Liver (tissue), 9 donors: ENCODE results near the gene CCSER2. TPM values are rescaled to one million over a fixed set of nuclear protein-coding genes. Genes with fewer than 3 reads are reported as not detected.

Source experiments
- DNase-seq: peaks from one replicate; pipeline ENCODE4 v3.0.0-alpha.2; 2017; ENCODE audit warnings: low spot score
- H3K27ac ChIP-seq, 2 donors: one replicate each; pipeline ENCODE4 v1.7.0; 2013; ENCODE audit warnings: inconsistent platforms in 2 of 2, low read length in 2 of 2, control low read depth in 1 of 2, low read depth in 1 of 2, mild to moderate bottlenecking in 1 of 2
- H3K27me3 ChIP-seq, 4 donors: one replicate each; pipeline versions ENCODE4 v1.6.1 to v1.7.0; 2013; ENCODE audit warnings: low read length in 3 of 4, inconsistent platforms in 1 of 4, mild to moderate bottlenecking in 1 of 4, moderate library complexity in 1 of 4; ENCODE audit not compliant: control insufficient read depth in 4 of 4, insufficient read depth in 4 of 4
- H3K36me3 ChIP-seq, 4 donors: one replicate each; pipeline versions ENCODE4 v1.6.1 to v1.7.0; 2013; ENCODE audit warnings: low read length in 3 of 4, mild to moderate bottlenecking in 3 of 4, low read depth in 1 of 4, moderate library complexity in 1 of 4; ENCODE audit not compliant: control insufficient read depth in 4 of 4, insufficient read depth in 3 of 4
- H3K4me1 ChIP-seq, 4 donors: one replicate each; pipeline versions ENCODE4 v1.6.1 to v1.7.0; 2013; ENCODE audit warnings: low read length in 3 of 4, mild to moderate bottlenecking in 3 of 4, moderate library complexity in 1 of 4; ENCODE audit not compliant: control insufficient read depth in 4 of 4, insufficient read depth in 4 of 4
- H3K4me3 ChIP-seq, 3 donors: one replicate each; pipeline versions ENCODE4 v1.6.1 to v1.7.0; 2013; ENCODE audit warnings: low read length in 3 of 3, control low read depth in 1 of 3, low read depth in 1 of 3, mild to moderate bottlenecking in 1 of 3
- H3K9ac ChIP-seq, 2 donors: one replicate each; pipeline ENCODE4 v1.7.0; 2013; ENCODE audit warnings: low read length in 2 of 2, mild to moderate bottlenecking in 2 of 2, moderate library complexity in 2 of 2, control low read depth in 1 of 2, low read depth in 1 of 2
- H3K9me3 ChIP-seq, 4 donors: one replicate each; pipeline versions ENCODE4 v1.6.1 to v1.7.0; 2013; ENCODE audit warnings: low read length in 3 of 4; ENCODE audit not compliant: control insufficient read depth in 4 of 4
- ATF3 ChIP-seq: IDR thresholded peaks from 2 replicates; pipeline ENCODE4 v1.6.1; 2016; ENCODE audit warnings: antibody characterized with exemption
- EGR1 ChIP-seq, 2 donors: IDR thresholded peaks; 2 replicates each; pipeline ENCODE4 v1.6.1; 2016 to 2018; ENCODE audit warnings: antibody characterized with exemption in 2 of 2, low read depth in 2 of 2
- FOXA1 ChIP-seq: IDR thresholded peaks from 2 replicates; pipeline ENCODE4 v1.6.1; 2016; ENCODE audit warnings: antibody characterized with exemption
- FOXA2 ChIP-seq: IDR thresholded peaks from 2 replicates; pipeline ENCODE4 v1.6.1; 2016; ENCODE audit warnings: antibody characterized with exemption
- GABPA ChIP-seq, 2 donors: IDR thresholded peaks in 1 of 2; conservative IDR thresholded peaks in 1 of 2; 2 replicates each; pipeline ENCODE4 v1.6.1; 2016; ENCODE audit warnings: antibody characterized with exemption in 2 of 2, mild to moderate bottlenecking in 1 of 2, moderate library complexity in 1 of 2
- HNF4A ChIP-seq, 2 donors: conservative IDR thresholded peaks; 2 replicates each; pipeline ENCODE4 v1.6.1; 2016; ENCODE audit warnings: antibody characterized with exemption in 2 of 2, mild to moderate bottlenecking in 2 of 2
- HNF4G ChIP-seq: IDR thresholded peaks from 2 replicates; pipeline ENCODE4 v1.6.1; 2016; ENCODE audit warnings: antibody characterized with exemption
- JUND ChIP-seq, 2 donors: IDR thresholded peaks; 2 replicates each; pipeline ENCODE4 v1.6.1; 2016; ENCODE audit warnings: antibody characterized with exemption in 2 of 2
- MAX ChIP-seq: IDR thresholded peaks from 2 replicates; pipeline ENCODE4 v1.6.1; 2016; ENCODE audit warnings: antibody characterized with exemption
- NR2F2 ChIP-seq: IDR thresholded peaks from 2 replicates; pipeline ENCODE4 v1.6.1; 2016; ENCODE audit warnings: antibody characterized with exemption
- RAD21 ChIP-seq, 2 donors: IDR thresholded peaks; 2 replicates each; pipeline ENCODE4 v1.6.1; 2016; ENCODE audit warnings: antibody characterized with exemption in 2 of 2, mild to moderate bottlenecking in 2 of 2
- RXRA ChIP-seq, 2 donors: IDR thresholded peaks; 2 replicates each; pipeline ENCODE4 v1.6.1; 2017 to 2018; ENCODE audit warnings: antibody characterized with exemption in 2 of 2, mild to moderate bottlenecking in 1 of 2
- SP1 ChIP-seq: IDR thresholded peaks from 2 replicates; pipeline ENCODE4 v1.6.1; 2018; ENCODE audit warnings: antibody characterized with exemption, mild to moderate bottlenecking
- TAF1 ChIP-seq: conservative IDR thresholded peaks from 2 replicates; pipeline ENCODE4 v1.6.1; 2016; ENCODE audit warnings: antibody characterized with exemption, mild to moderate bottlenecking
- YY1 ChIP-seq: IDR thresholded peaks from 2 replicates; pipeline ENCODE4 v1.6.1; 2016; ENCODE audit warnings: antibody characterized with exemption, mild to moderate bottlenecking
- WGBS: extraction: QIAGEN DNeasy Blood & Tissue Kit; methylation state at CpG from one replicate; pipeline ENCODE4 v1.1.7; 2013; 5-methylcytosine and 5-hydroxymethylcytosine counted together
- polyA plus RNA-seq, 2 donors: library from polyadenylated mRNA; stranded (reverse) in 1 of 2; unstranded in 1 of 2; fragments of 200-250 nt in 1 of 2; fragments of >200 nt in 1 of 2; fragmentation: Nextera tagmentation in 1 of 2; extraction: Ambion mirVana in 1 of 2; gene quantifications; one replicate each; pipeline versions ENCODE4 v1.2.1 to v1.2.3, GENCODE V29; 2013 to 2015
- total RNA-seq, 2 donors: library from RNA; depleted of rRNA; stranded (reverse); fragments of >200 nt; gene quantifications; one replicate each; pipeline ENCODE4 v1.2.3, GENCODE V29; 2014
- TF ChIP-seq, protein P1 (sequence below): IDR thresholded peaks from 2 replicates; pipeline ENCODE4 v1.6.1; 2016; ENCODE audit warnings: antibody characterized with exemption, mild to moderate bottlenecking
- TF ChIP-seq, protein P2 (sequence below): fragments of 150-350 bp; IDR thresholded peaks from 2 replicates; pipeline ENCODE4 v1.5.1; 2017; ENCODE audit warnings: improper control_type of control experiment, low read depth, low read length; ENCODE audit not compliant: missing input control
- TF ChIP-seq, protein P3 (sequence below): IDR thresholded peaks from 2 replicates; pipeline ENCODE4 v1.6.1; 2016; ENCODE audit warnings: antibody characterized with exemption
- donor health status: healthy.
- donor health status: healthy.
- donor health status: healthy.
- donor health status: healthy.
- donor health status: healthy.

The CCSER2 gene
- total and polyA plus RNA-seq, 4 donors = 5.6 to 18.2 (median 12.1) TPM

GRCh38 chr10:84522612-84523462 lies 194.4 kb downstream of the CCSER2 start:
- Histone ChIP-seq H3K4me1 (no peaks in the 10 kb centered on the region), H3K27ac (no peak overlapping the region), H3K27me3 (no peaks in the 10 kb centered on the region), H3K36me3 (no peaks in the 10 kb centered on the region), H3K9me3 (no peaks in the 10 kb centered on the region), H3K9ac (no peak overlapping the region), H3K4me3 (no peak overlapping the region)
- WGBS = 80% methylated on average over 9 of the region's 9 CpGs
- no peak for DNase-seq
- TF ChIP-seq HNF4G = no peak
- TF ChIP-seq EGR1 (IDR thresholded peaks at IDR 0.05; ENCODE audit: low read depth in 2 of 2) = no peak
- no peak for TF ChIP-seq HNF4A (conservative IDR thresholded peaks at IDR 0.05)
- no peak for TF ChIP-seq SP1
- TF ChIP-seq FOXA2 = no peak
- TF ChIP-seq, protein P1, sequence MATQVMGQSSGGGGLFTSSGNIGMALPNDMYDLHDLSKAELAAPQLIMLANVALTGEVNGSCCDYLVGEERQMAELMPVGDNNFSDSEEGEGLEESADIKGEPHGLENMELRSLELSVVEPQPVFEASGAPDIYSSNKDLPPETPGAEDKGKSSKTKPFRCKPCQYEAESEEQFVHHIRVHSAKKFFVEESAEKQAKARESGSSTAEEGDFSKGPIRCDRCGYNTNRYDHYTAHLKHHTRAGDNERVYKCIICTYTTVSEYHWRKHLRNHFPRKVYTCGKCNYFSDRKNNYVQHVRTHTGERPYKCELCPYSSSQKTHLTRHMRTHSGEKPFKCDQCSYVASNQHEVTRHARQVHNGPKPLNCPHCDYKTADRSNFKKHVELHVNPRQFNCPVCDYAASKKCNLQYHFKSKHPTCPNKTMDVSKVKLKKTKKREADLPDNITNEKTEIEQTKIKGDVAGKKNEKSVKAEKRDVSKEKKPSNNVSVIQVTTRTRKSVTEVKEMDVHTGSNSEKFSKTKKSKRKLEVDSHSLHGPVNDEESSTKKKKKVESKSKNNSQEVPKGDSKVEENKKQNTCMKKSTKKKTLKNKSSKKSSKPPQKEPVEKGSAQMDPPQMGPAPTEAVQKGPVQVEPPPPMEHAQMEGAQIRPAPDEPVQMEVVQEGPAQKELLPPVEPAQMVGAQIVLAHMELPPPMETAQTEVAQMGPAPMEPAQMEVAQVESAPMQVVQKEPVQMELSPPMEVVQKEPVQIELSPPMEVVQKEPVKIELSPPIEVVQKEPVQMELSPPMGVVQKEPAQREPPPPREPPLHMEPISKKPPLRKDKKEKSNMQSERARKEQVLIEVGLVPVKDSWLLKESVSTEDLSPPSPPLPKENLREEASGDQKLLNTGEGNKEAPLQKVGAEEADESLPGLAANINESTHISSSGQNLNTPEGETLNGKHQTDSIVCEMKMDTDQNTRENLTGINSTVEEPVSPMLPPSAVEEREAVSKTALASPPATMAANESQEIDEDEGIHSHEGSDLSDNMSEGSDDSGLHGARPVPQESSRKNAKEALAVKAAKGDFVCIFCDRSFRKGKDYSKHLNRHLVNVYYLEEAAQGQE = no peak
- TF ChIP-seq TAF1 = no peak
- TF ChIP-seq FOXA1 = no peak
- TF ChIP-seq YY1 = no peak
- TF ChIP-seq RXRA (IDR thresholded peaks at IDR 0.05) = no peak

DNA sequence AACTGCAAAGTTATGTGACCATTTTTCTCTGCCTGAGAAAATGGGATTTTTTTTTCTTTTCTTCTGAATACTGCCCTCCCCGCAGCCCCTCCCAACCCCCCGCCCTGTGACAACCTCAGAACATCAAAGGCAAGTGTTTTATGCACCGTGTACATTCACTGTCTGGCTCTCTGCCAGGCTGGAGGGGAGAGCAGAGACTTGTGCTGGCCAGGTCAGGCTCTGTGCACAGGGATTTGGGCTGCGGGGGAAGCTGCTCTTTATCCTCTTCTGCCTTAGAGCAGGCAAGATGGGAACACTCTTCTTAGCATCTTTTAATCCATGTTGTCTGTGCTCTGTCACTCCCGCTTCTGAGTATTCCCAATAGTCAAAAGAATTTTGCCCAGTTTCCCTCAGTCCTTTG lies 195.1 kb downstream of the CCSER2 start:
- Histone ChIP-seq H3K9me3 (no peaks in the 10 kb centered on the region), H3K27me3 (no peaks in the 10 kb centered on the region), H3K36me3 (no peaks in the 10 kb centered on the region), H3K4me1 (no peaks in the 10 kb centered on the region), H3K9ac (no peak overlapping the region), H3K27ac (no peak overlapping the region), H3K4me3 (no peak overlapping the region)
- no peak for DNase-seq
- WGBS = 53% methylated on average over 5 of the region's 5 CpGs
- TF ChIP-seq FOXA2 (no peak), RXRA (IDR thresholded peaks at IDR 0.05) (no peak), RAD21 (IDR thresholded peaks at IDR 0.05) (no peak), MAX (no peak), EGR1 (IDR thresholded peaks at IDR 0.05; ENCODE audit: low read depth in 2 of 2) (no peak), HNF4A (conservative IDR thresholded peaks at IDR 0.05) (no peak), NR2F2 (no peak), SP1 (no peak), HNF4G (no peak), ATF3 (no peak), GABPA (IDR thresholded peaks at IDR 0.05 in 1 of 2, conservative IDR thresholded peaks at IDR 0.05 in 1 of 2) (no peak), YY1 (no peak), FOXA1 (no peak), JUND (IDR thresholded peaks at IDR 0.05) (no peak)
- TF ChIP-seq, protein P2, sequence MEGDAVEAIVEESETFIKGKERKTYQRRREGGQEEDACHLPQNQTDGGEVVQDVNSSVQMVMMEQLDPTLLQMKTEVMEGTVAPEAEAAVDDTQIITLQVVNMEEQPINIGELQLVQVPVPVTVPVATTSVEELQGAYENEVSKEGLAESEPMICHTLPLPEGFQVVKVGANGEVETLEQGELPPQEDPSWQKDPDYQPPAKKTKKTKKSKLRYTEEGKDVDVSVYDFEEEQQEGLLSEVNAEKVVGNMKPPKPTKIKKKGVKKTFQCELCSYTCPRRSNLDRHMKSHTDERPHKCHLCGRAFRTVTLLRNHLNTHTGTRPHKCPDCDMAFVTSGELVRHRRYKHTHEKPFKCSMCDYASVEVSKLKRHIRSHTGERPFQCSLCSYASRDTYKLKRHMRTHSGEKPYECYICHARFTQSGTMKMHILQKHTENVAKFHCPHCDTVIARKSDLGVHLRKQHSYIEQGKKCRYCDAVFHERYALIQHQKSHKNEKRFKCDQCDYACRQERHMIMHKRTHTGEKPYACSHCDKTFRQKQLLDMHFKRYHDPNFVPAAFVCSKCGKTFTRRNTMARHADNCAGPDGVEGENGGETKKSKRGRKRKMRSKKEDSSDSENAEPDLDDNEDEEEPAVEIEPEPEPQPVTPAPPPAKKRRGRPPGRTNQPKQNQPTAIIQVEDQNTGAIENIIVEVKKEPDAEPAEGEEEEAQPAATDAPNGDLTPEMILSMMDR = no peak
- TF ChIP-seq, protein P3, sequence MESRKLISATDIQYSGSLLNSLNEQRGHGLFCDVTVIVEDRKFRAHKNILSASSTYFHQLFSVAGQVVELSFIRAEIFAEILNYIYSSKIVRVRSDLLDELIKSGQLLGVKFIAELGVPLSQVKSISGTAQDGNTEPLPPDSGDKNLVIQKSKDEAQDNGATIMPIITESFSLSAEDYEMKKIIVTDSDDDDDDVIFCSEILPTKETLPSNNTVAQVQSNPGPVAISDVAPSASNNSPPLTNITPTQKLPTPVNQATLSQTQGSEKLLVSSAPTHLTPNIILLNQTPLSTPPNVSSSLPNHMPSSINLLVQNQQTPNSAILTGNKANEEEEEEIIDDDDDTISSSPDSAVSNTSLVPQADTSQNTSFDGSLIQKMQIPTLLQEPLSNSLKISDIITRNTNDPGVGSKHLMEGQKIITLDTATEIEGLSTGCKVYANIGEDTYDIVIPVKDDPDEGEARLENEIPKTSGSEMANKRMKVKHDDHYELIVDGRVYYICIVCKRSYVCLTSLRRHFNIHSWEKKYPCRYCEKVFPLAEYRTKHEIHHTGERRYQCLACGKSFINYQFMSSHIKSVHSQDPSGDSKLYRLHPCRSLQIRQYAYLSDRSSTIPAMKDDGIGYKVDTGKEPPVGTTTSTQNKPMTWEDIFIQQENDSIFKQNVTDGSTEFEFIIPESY = no peak
- TF ChIP-seq, protein P1 = no peak
